Gastrocnemius medialis (tissue), 4 donors: Measurements from ENCODE around the gene UBL7.

Source experiments
- POLR2A ChIP-seq, 2 donors: fragments of 450-650 bp; IDR thresholded peaks; one replicate each; pipeline ENCODE4 v1.6.1; 2017; ENCODE audit warnings: antibody characterized with exemption in 2 of 2, mild to moderate bottlenecking in 2 of 2, moderate library complexity in 2 of 2
- TF ChIP-seq, protein P1 (sequence below), 5 experiments: fragments of 450-650 bp in 3 of 5; fragments of 200-600 bp in 2 of 5; sonication (generic) in 2 of 5; IDR thresholded peaks in 4 of 5; conservative IDR thresholded peaks in 1 of 5; 1 replicate in 4 of 5; 2 replicates in 1 of 5; pipeline ENCODE4 v1.5.1; 2016 to 2019; ENCODE audit warnings: antibody characterized with exemption in 5 of 5, mild to moderate bottlenecking in 3 of 5, moderate library complexity in 3 of 5

DNA sequence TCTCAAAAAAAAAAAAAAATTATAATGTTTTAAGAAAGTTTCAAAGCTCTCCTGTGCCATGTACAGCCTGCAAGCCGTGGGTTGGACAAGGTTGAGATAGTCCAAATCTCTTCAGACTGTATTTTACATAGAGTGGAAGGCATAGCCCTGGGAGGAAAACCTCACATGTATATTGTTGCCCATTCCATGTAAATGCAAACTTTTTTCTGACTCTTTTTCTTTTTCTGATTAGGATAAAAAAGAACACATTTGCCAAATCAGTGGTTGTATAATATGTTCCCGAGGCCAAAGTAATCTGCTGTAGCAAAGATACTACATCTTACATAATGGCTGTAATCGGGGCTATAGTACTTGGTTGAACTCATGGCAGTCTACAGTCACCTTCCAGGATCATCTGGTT is 35.7 kb upstream of the UBL7 start:
- TF ChIP-seq, protein P1, sequence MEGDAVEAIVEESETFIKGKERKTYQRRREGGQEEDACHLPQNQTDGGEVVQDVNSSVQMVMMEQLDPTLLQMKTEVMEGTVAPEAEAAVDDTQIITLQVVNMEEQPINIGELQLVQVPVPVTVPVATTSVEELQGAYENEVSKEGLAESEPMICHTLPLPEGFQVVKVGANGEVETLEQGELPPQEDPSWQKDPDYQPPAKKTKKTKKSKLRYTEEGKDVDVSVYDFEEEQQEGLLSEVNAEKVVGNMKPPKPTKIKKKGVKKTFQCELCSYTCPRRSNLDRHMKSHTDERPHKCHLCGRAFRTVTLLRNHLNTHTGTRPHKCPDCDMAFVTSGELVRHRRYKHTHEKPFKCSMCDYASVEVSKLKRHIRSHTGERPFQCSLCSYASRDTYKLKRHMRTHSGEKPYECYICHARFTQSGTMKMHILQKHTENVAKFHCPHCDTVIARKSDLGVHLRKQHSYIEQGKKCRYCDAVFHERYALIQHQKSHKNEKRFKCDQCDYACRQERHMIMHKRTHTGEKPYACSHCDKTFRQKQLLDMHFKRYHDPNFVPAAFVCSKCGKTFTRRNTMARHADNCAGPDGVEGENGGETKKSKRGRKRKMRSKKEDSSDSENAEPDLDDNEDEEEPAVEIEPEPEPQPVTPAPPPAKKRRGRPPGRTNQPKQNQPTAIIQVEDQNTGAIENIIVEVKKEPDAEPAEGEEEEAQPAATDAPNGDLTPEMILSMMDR (IDR thresholded peaks at IDR 0.05 in 4 of 5, conservative IDR thresholded peaks at IDR 0.05 in 1 of 5), result no peak
- no peak for TF ChIP-seq POLR2A (IDR thresholded peaks at IDR 0.05)
